ENCODE data around the gene STK40.
A peak's percentile ranks its signal among the peaks of the same experiment; 100 is the strongest.

The STK40 gene, protein sequence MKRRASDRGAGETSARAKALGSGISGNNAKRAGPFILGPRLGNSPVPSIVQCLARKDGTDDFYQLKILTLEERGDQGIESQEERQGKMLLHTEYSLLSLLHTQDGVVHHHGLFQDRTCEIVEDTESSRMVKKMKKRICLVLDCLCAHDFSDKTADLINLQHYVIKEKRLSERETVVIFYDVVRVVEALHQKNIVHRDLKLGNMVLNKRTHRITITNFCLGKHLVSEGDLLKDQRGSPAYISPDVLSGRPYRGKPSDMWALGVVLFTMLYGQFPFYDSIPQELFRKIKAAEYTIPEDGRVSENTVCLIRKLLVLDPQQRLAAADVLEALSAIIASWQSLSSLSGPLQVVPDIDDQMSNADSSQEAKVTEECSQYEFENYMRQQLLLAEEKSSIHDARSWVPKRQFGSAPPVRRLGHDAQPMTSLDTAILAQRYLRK

DNA sequence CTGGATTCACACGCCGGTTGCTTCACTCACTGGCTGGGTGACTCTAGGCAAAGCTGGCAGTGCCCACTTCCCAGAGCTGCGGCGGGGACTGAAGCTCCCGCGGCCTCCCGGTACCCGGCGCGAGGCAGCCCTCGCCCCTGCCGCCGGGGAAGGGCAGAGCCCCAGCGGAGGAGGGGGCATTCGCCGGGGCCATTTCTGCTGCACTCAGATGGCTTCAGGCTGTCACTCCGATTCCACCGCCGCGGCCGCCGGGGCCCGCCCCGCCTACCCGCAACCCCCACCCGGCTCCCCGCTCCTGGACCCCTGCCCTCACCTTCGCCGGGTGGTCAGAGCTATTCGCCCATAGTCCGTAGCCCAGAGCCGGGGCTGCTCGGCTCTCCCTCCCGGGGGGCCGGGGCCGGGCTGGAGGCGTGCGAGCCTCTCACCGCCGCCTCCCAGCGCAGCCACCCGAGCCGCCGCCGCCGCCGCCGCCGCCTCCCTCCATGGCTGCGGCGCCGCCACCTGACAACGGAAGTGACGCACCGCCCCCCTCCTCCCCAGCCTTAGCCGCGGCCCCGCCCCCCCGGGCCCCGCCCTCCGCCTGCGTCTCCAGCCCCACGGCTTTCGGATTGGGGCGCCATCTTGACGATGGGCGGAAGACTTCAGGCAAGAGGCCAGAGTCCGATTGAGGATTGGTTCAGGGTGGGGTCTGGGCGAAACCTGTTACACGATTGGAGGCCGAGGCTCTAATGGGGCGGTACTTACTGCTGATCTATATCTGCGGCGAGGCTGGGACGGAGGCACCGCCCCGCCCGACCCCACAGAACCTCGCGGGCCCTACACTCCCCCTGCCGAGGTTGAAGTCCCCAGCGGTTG, at the start of gene STK40:
TSS of gene STK40 (minus strand) at position 515 of the 855 bp plus-strand sequence. CDS start 24,592 bp downstream, outside the sequence.
- peak; percentile 96 to 97 for DNase-seq

DNA sequence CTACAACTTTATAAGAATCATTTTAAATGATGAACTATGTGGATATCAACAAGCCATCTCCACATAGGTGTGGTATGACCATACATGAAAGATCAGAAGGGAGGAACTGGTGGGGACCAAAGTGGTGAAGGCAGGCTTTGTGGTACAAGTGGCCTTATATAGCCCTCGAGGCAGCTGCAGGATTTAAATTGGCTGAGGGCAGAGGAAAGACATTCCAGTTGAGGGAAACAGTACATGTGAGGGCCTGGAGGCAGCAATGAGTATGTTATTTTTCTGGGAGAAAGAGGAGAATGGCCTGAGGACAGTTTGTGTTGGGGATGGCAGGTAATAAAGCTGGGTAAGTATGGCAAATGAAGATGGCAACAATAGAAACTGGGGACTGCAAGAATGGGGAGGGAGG, 47.4 kb upstream of the STK40 start:
- DNase-seq = no peak

DNA sequence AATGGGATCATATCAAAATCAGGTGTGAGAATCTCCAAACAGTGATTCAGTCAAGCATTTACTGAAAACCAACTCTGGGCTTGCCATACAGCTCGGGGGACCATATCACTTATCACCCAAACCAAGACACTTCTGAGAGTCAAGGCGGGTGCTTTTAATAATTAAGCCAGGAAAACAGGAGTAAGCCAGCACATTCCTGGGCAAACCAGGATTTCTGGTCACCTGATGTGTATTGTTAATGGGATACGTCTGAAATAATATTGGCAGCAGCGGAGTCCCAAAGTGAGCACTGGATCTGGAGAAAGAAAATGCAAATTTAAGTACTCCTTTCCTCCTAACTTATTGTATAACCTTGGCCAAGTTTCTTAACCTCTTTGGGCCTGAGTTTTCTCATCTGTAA, 46.9 kb upstream of the STK40 start:
- no peak for DNase-seq

DNA sequence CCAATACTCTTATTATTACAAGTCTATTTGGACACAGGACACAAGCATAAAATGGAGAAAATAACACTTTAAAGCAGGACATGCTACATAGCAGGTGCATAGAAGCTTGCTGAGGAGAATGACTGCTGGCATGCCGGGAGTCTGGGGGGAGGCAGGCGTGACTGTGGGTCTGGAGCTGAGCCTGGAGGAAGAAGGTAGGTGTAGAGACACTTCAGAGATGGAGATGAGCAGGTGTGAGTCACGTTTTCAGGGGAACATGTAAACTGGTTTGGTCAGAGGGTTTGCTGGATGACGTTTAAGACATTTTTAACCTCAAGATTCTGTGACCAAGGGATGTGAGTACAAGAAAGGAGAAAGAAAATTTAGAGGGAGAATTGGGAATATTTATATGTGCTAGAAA, 40.1 kb upstream of the STK40 start:
- DNase-seq = no peak

DNA sequence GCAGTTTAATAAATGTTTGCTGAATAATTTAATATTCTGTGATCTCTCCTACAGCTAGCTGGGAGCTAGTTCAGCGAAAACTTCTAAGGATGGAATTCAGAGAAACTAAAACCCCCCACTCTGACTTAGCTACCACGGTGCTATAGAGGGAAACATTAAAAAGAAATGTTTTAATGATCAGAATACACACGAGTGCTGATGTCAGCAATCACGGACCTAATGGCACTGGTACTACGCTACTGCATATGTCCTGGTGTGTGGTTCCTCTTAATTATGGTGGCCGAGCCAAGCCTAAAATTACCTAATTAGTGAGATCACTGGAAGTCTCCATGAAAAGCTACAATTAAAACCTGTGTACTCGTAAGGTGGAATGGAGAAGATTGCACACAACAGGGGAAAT, 35.9 kb upstream of the STK40 start:
- no peak for DNase-seq

DNA sequence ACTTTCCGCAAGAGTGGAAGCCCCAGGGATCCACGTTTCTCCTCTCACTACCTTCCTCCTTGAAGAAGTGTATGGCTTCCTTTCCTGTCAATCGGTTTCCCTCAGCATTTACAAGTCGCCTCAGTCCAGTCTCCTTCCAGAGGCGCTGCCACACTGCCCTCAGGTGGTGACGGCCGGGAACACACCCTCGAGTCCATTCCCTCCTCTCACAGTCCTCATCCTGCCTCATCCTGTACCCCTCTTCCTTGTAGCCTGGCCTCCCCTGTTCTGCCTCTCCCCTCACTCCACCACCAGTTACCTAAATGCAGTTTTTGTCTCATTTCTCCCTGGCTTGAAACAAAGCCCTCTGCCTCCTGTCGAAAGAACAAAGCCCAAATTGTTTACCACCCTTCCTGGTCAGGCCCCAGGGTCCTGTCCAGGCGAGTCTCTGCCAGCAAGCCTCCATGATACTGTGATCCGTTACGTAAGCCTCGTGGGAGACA, 35.2 kb upstream of the STK40 start:
- peak; percentile 76 to 79 for DNase-seq

DNA sequence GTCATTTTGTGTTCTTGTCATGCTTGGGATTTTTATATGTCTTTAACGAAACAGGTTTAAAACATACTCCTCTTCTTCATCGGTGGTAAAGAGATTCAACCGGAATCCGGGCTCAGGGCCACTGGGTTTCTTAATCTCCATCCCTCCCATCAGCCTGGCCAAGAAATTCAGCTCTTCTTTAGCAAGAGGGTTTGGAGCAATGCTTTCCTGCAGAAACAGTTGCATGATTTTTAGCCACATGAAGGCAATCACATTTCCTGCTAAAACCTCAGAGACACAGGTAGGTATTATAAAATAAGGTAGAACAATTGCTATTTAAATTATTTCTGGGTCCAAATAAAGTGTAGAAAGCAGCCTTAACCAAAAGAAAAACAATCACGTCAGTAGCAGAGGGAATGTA, 34.7 kb upstream of the STK40 start:
- no peak for DNase-seq

DNA sequence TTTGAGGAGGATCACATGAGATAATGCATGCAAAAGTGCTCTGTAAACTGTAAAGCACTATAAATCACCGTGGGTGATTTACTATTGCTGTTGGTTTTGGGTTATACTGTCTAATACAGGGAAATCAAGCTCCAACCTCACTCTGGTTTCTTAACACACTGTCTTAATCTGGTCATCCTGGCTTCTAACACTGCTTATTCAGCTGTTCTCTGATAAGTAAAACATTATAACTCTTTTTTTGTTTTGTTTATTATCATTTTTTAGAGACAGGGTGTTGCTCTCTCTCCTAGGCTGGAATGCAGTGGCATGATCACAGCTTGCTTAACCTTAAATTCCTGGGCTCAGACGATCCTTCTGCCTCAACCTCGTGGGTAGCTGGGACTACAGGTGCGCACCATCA, 33.8 kb upstream of the STK40 start:
- no peak for DNase-seq

DNA sequence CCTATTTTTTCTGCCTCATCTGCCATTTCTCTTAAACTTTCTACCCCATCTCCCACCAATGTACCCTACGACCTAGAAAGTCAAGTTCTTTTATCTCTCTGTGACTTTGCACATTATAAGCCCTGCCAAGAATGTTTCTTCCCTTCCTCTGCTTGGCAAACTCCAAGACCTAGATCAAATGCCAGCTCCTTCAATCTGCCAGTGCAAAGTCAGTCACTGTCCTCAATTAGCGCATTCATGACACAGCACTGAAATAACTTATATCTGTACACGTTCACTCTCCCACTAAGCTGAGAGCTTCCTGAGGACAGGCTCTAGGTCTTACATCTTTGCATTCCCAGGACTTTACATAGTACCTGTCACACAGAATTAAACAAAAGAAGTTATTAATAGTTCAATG, 33.4 kb upstream of the STK40 start:
- no peak for DNase-seq

DNA sequence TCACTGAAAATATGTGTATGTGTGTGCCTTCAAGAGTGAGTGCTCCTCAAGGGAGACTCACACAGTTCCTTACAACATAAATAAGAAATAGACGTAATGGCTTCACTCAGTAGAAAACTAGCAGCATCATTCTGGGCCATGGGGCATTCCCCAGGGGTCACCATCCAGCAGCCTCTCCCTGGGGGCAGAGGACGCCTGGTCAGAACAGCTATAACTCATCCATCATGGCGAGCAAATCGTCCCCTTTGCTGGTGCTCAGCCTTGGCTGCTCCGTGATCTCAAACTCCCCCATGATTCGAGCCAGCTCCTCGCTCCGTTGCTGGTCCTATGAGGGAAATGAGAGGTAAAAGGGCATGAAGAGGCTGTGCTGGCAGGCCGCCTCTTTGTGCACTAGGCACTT, 32.2 kb upstream of the STK40 start:
- DNase-seq = no peak

DNA sequence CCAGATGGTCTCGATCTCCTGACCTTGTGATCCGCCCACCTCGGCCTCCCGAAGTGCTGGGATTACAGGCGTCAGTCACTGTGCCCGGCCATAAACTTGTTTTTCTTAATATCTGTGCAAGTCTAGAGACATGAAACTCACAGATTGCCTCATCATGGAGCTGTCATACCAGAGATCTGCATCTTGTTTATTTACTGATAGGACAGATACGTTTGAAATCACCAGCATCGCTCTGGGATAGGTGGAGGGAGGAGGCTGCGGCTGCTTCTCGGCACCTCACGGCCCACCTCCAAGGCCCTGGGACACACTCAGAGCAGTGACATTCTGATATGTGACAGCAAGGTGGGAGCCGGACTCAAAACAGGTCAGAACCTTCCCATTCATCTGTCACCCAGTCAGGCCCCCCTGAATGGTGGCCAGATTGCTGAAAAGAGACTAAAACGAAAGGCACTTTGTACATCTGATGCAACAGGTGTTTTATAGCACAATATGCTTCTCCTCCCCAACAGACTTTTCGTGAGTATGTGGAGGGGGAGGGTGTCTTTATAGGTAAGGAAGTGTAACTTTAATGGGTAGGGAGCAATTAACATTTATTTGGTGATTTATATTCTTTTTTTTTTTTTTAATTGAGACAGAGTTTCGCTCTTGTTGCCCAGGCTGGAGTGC, 30.1 kb upstream of the STK40 start:
- no peak for DNase-seq

DNA sequence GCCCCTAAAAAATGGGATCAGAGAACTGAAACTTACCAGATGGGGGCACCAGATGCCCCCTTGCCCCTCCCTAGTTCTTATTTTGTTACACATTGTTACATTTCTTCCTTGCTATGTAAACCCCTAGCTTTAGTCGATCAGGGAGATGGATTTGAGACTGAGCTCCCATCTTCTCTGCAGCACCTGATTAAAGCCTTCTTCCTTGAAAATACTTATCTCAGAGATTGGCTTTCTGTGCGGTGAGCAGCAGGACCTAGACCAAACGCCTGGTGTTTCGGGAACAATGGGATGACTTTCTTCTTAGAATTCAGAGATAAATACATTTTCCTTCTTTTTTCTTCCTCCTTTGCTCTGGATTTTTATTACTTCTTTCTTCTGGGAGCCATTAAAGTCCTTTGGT, 28.7 kb upstream of the STK40 start:
- no peak for DNase-seq

DNA sequence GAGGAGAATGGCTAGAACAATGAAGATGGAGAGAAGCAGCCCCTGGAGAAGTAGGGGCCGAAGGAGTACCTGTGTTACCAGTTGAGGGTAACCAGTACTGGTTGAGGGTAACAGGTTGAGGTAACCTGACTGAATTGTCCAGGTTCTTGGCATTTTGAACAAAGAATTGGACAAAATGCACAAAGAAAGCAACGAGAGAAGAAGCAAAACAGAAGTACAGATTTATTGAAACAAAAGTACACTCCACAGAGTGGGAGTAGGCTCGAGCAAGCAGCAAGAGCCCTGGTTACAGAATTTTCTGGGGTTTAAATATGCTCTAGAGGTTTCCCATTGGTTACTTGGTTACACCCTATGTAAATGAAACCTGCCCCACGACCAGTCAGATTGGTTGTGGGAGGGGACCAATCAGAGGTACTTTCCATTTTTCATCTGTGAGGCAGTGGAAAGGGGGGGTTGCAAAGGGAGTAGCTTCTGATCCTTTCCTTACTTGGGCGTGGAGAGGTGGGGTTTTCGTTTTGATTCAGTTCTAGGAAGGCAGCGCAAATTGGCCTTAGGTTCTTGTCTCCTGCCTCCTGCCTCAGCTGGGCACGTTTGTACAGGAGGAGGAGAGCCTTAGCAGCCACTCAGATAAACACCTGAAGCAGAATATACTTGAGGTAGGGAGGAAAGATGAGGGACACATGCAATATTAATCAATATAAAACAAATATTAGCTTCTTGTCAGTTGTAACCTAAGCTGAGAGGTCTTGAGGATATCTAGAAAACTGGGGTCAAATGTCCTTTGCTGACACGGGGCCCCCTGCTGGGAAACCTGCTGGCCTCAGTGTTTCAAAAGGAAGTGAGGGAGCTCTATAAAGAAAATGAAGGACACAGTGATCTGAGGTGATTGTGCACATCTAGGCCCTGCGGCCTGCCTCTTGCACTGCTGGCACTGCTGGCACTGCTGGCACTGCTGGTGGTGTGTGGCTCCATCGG, 26.2 kb upstream of the STK40 start:
- DNase-seq = peak in 1 of 2 experiments; percentile 1

DNA sequence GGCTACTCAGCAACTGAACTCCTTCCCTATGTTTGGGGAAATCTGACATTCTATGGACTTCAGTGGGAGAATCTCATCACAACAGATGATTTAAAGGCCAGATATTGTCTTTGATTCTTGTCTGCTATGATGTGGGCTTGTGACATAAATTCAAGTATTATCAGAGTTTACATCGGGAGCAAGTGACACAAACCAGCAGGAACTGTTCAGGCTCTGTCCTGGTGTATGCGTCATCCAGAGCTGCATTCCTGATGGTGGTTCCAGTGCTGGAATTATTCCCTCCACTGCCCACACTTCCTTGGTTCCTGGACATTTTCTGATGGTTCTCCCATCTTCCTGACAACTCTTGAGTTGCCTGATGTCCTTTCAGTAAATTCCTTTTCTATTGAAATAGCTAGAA, 22.8 kb upstream of the STK40 start:
- no peak for DNase-seq

DNA sequence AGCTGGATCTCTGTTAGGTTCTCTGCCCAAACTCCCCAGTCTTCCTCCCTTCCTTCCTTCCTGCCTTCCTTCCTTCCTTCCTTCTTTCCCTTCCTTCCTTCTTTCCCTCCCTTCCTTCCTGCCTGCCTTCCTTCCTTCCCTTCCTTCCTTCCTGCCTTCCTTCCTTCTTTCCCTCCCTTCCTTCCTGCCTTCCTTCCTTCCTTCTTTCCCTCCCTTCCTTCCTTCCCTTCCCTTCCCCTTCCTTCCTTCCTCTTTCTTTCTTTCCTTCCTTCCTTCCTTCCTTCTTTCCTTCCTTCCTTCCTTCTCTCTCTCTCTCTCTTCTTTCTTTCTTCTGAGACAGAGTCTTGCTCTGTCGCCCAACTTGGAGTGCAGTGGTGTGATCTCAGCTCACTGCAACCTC, 20.7 kb upstream of the STK40 start:
- DNase-seq = no peak

DNA sequence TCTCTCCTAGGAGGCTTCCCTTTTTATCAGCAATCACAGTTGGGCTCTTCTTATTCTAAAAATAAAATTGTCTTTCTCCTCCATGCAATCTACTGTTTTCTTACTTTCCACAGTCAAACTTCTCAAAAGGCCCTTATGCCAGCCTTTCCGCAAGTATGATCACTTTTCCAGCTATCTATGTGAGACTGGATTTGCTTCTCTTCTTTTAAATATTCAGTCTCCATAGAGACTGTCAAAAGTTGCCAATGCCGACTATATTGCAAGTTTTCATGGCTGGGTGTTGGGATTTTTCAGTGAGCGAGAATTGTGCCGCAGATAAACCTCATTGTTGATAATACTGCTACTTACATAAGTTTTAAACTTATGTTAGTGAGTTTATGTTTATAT, 16.8 kb upstream of the STK40 start:
- DNase-seq = no peak

DNA sequence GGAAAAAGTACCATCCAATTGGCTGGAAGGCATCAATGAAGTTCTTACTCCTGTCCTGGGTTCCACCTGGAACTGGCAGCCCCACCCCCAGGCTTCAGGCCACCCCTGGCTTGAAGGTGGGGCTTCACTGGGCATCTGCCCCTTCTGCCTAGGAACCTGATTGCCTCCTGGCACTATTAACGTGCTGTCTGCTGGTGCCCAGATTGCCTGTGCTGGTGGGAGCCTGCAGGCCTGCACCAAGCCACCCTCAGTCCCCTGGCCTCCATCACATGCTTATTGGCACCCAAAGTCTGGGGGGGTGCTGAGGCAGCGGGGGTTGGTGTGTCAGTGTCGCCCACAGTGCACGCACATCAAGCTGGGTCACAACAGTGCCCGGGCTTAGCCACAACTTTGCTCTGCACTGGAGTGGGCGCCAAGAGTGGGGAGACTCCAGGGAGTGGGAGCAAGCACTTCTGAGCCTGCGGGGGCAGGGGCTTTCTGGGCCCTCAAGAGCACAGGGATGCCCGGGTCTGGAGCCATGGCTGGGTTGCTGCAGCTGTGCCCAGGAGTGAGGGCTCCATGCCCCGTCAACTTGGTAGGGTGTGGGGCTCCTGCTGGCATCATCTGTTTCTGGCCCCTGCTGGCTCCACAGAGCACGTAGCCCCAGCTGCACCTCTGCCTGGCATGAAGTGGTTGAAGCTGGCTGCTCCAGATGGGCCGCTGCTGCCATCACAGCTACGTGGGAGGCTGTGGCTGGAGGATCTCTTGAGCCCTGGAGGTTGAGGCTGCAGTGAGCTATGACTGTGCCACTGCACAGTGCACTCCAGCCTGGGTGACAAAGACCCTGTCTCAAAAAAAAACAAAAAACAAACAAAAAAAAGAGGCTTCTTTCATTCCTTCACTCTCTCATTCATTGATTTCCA, 16.1 kb upstream of the STK40 start:
- no peak for DNase-seq

DNA sequence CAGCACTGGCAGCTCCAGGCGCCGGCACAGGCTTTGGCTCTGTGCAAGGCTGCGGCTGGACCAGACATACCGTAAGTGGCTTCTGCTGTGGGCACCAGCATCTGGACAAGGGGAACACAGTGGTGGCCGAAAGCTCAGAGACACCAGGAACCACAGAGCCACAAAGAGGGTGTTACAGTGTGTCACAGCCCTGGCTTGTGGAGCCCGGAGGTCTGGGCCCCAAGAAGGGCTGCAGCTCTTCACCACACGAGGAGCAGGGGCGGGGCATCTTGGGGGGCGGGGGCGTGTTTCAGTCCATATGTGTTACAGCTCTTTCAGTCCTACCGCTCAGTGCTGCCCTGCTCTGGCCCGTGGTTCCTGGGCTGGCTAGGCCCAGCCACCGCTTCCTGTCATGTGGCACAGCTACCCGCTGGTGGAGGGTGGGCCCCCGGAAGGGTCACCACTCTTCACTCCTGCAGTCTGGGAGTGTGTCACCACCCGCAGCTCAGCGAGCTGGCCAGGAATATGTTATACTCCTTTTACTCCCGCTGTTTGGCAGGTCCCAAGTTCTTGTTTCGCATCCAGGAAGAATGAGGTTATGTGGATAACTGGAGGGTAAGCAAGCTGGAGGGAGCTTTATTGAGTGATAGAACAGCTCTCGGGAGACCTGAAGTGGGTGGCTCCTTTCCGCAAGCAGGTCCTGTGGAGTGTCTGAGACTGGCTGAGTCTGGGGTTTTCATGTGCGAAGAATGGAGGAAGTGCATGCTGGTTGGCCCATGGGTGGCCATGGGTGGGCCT, 15.3 kb upstream of the STK40 start:
- DNase-seq = peak; percentile 86 to 90

DNA sequence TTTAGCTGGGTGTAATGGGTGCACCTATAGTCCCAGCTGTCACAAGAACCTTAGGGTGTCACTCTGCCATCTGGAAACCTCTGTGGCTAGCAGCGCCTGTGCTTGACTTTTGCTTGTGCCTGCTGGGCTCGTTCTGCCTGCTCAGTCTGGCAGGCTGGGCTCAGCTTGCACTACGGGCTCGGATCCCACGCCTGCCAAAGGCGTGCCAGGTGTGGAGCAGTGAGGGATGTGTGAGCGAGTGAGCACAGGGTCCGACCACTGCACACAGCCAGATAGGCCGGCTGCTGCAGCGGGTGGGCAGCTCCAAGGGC, 14.7 kb upstream of the STK40 start:
- no peak for DNase-seq

DNA sequence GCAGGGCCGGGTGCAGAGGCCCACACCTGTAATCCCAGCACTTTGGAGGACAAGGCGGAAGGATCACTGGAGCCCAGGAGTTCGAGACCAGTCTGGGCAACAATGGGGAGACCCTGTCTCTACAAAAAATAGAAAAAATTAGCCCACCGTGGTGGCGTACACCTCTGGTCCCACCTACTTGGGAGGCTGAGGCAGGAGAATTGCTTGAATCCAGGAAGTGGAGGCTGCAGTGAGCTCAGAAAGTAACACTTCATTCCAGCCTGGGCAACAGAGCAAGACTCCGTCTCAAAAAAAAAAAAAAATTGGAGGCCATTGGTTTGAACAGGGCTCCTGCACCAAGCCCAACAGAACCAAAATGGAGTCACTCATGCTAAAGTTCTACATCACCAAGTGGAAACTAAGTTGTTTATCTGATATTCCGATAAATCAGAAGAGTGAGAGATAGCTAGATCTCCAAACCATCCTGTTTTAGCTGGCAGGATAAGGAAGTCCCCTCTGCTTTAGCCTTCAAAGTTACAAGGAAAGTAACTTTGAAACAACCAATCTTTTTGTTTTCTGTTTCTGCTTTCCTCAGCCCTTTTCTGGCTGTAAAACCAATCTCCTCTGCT, 12.8 kb upstream of the STK40 start:
- no peak for DNase-seq
